H9 (cell line): ENCODE measurements around the gene MASP2. TPM values are rescaled to one million over a fixed set of nuclear protein-coding genes. Genes with fewer than 3 reads are reported as not detected.

ENCODE experiments used
- DNase-seq: peaks from one replicate; pipeline ENCODE4 v3.0.0-alpha.2; 2017
- H2AFZ ChIP-seq: one replicate; pipeline ENCODE4 v1.6.1; 2013; ENCODE audit warnings: mild to moderate bottlenecking, low read length, control low read depth, moderate library complexity
- H2AK5ac ChIP-seq: 2 replicates; pipeline ENCODE4 v1.6.1; 2013; ENCODE audit warnings: low read length, control low read depth, mixed read lengths; ENCODE audit not compliant: insufficient read length
- H2BK120ac ChIP-seq: one replicate; pipeline ENCODE4 v1.6.1; 2013; ENCODE audit warnings: low read depth, mild to moderate bottlenecking, low read length, control low read depth, inconsistent platforms; ENCODE audit not compliant: poor library complexity, severe bottlenecking
- H2BK12ac ChIP-seq: 2 replicates; pipeline ENCODE4 v1.6.1; 2013; ENCODE audit warnings: low read length, control low read depth, mixed read lengths, low read depth; ENCODE audit not compliant: insufficient read length
- H2BK15ac ChIP-seq: 2 replicates; pipeline ENCODE4 v1.6.1; 2013; ENCODE audit warnings: low read depth, low read length, control low read depth
- H2BK20ac ChIP-seq: one replicate; pipeline ENCODE4 v1.6.1; 2013; ENCODE audit warnings: low read depth, mild to moderate bottlenecking, low read length, control low read depth, inconsistent platforms; ENCODE audit not compliant: poor library complexity, severe bottlenecking
- H2BK5ac ChIP-seq: 2 replicates; pipeline ENCODE4 v1.6.1; 2013; ENCODE audit warnings: low read length, control low read depth, mixed read lengths; ENCODE audit not compliant: insufficient read length
- H3K14ac ChIP-seq: 2 replicates; pipeline ENCODE4 v1.6.1; 2013; ENCODE audit warnings: low read length, control low read depth; ENCODE audit not compliant: insufficient read depth
- H3K18ac ChIP-seq: 2 replicates; pipeline ENCODE4 v1.6.1; 2013; ENCODE audit warnings: low read depth, mild to moderate bottlenecking, mixed read lengths, low read length, control low read depth; ENCODE audit not compliant: insufficient read length
- H3K23ac ChIP-seq: 2 replicates; pipeline ENCODE4 v1.6.1; 2013; ENCODE audit warnings: low read length, control low read depth, mixed read lengths, low read depth; ENCODE audit not compliant: insufficient read length
- H3K23me2 ChIP-seq: 2 replicates; pipeline ENCODE4 v1.6.1; 2013; ENCODE audit warnings: low read depth, mild to moderate bottlenecking, mixed read lengths, low read length, control low read depth; ENCODE audit not compliant: insufficient read length, poor library complexity, severe bottlenecking
- H3K27ac ChIP-seq: 2 replicates; pipeline ENCODE4 v1.5.1; 2013; ENCODE audit warnings: low read length, control low read depth, mixed read lengths, low read depth; ENCODE audit not compliant: insufficient read length
- H3K27me3 ChIP-seq: 2 replicates; pipeline ENCODE4 v1.6.1; 2013; ENCODE audit warnings: low read length, control low read depth, inconsistent platforms; ENCODE audit not compliant: insufficient read depth
- H3K4ac ChIP-seq: 2 replicates; pipeline ENCODE4 v1.6.1; 2013; ENCODE audit warnings: low read depth, mild to moderate bottlenecking, control low read depth, inconsistent platforms, low read length, moderate library complexity
- H3K4me1 ChIP-seq: 2 replicates; pipeline ENCODE4 v1.6.1; 2013; ENCODE audit warnings: low read length, control low read depth, inconsistent platforms; ENCODE audit not compliant: insufficient read depth
- H3K4me2 ChIP-seq: 2 replicates; pipeline ENCODE4 v1.6.1; 2013; ENCODE audit warnings: low read length, control low read depth, mixed read lengths; ENCODE audit not compliant: insufficient read length, insufficient read depth
- H3K56ac ChIP-seq: 2 replicates; pipeline ENCODE4 v1.6.1; 2013; ENCODE audit warnings: low read depth, mild to moderate bottlenecking, mixed read lengths, low read length, control low read depth; ENCODE audit not compliant: insufficient read length
- H3K79me1 ChIP-seq: 2 replicates; pipeline ENCODE4 v1.6.1; 2013; ENCODE audit warnings: low read depth, mild to moderate bottlenecking, moderate library complexity, low read length, control low read depth, inconsistent platforms; ENCODE audit not compliant: insufficient read depth, poor library complexity, severe bottlenecking
- H3K79me2 ChIP-seq: 2 replicates; pipeline ENCODE4 v1.6.1; 2013; ENCODE audit warnings: low read length, control low read depth, inconsistent platforms; ENCODE audit not compliant: insufficient read depth
- H3K9ac ChIP-seq: 2 replicates; pipeline ENCODE4 v1.6.1; 2013; ENCODE audit warnings: low read length, control low read depth, mixed read lengths; ENCODE audit not compliant: insufficient read length; ENCODE audit errors: extremely low read depth
- H3K9me3 ChIP-seq: one replicate; pipeline ENCODE4 v1.6.1; 2013; ENCODE audit warnings: low read depth, low read length, inconsistent platforms; ENCODE audit not compliant: control insufficient read depth
- H3T11ph ChIP-seq: one replicate; pipeline ENCODE4 v1.6.1; 2013; ENCODE audit warnings: mild to moderate bottlenecking, low read length, control low read depth, inconsistent platforms
- H4K20me1 ChIP-seq: one replicate; pipeline ENCODE4 v1.6.1; 2013; ENCODE audit not compliant: control insufficient read depth, insufficient read length, insufficient read depth
- H4K5ac ChIP-seq: 2 replicates; pipeline ENCODE4 v1.6.1; 2013; ENCODE audit warnings: low read depth, mild to moderate bottlenecking, mixed read lengths, low read length, control low read depth; ENCODE audit not compliant: insufficient read length
- H4K8ac ChIP-seq: replicated peaks from 2 replicates; pipeline ENCODE4 v1.6.1; 2013; ENCODE audit warnings: low read length, control low read depth, mixed read lengths, low read depth; ENCODE audit not compliant: insufficient read length
- H4K91ac ChIP-seq: 2 replicates; pipeline ENCODE4 v1.6.1; 2013; ENCODE audit warnings: low read depth, mild to moderate bottlenecking, moderate library complexity, mixed read lengths, low read length, control low read depth; ENCODE audit not compliant: insufficient read length
- H3K27ac Mint-ChIP-seq, 3 experiments: 2 replicates in 2 of 3; 3 replicates in 1 of 3; pipeline ENCODE4 v1.8.0; 2020 to 2021; ENCODE audit warnings: mixed read lengths in 3 of 3, mild to moderate bottlenecking in 1 of 3, moderate library complexity in 1 of 3
- H3K27me3 Mint-ChIP-seq: 2 replicates; pipeline ENCODE4 v1.8.0; 2021; ENCODE audit warnings: low read depth, mild to moderate bottlenecking, moderate library complexity, mixed read lengths
- H3K36me3 Mint-ChIP-seq, 3 experiments: 2 replicates in 2 of 3; 3 replicates in 1 of 3; pipeline ENCODE4 v1.8.0; 2020 to 2021; ENCODE audit warnings: low read depth in 3 of 3, mixed read lengths in 3 of 3; ENCODE audit not compliant: insufficient read depth in 1 of 3
- H3K4me1 Mint-ChIP-seq, 2 experiments: 2 replicates each; pipeline ENCODE4 v1.8.0; 2020; ENCODE audit warnings: mixed read lengths in 2 of 2
- H3K4me3 Mint-ChIP-seq, 2 experiments: 2 replicates in 1 of 2; 3 replicates in 1 of 2; pipeline ENCODE4 v1.8.0; 2020 to 2021; ENCODE audit warnings: mild to moderate bottlenecking in 2 of 2, mixed read lengths in 2 of 2, moderate library complexity in 1 of 2
- H3K9me3 Mint-ChIP-seq, 2 experiments: 2 replicates in 1 of 2; 3 replicates in 1 of 2; pipeline ENCODE4 v1.8.0; 2020; ENCODE audit warnings: mild to moderate bottlenecking in 2 of 2, mixed read lengths in 2 of 2, moderate library complexity in 1 of 2
- CTCF ChIP-seq: fragments of 200-600 bp; sonication (generic); conservative IDR thresholded peaks from 3 replicates; pipeline ENCODE4 v1.8.0; 2021; ENCODE audit warnings: antibody characterized with exemption, mild to moderate bottlenecking
- WGBS: extraction: QIAGEN DNeasy Blood & Tissue Kit; methylation state at CpG from one replicate; pipeline ENCODE4 v1.1.7; 2013; ENCODE audit warnings: missing lambda C conversion rate, low lambda C conversion rate, mixed read lengths; ENCODE audit not compliant: insufficient read length; ENCODE audit errors: extremely low coverage; 5-methylcytosine and 5-hydroxymethylcytosine counted together
- total RNA-seq: library from RNA; stranded (reverse); gene quantifications from 2 replicates; pipeline ENCODE4 v1.2.1, GENCODE V29; 2021

Gene MASP2
- total RNA-seq, 1 experiment from 2014 or later = 0.46 TPM

GRCh38 chr1:11025618-11026017 is 21.4 kb downstream of the MASP2 start:
- no peak for DNase-seq
- Histone ChIP-seq H3K18ac (no peak overlapping the region), H3K9ac (no peak overlapping the region), H3T11ph (no peak overlapping the region), H3K23ac (no peak overlapping the region), H3K27ac (no peak overlapping the region), H2AK5ac (no peak overlapping the region), H3K4me1 (no peaks in the 10 kb centered on the region), H2AFZ (no peak overlapping the region), H2BK120ac (no peak overlapping the region), H4K91ac (no peak overlapping the region), H2BK15ac (no peak overlapping the region), H3K9me3 (no peaks in the 10 kb centered on the region), H3K23me2 (no peaks in the 10 kb centered on the region), H4K8ac (no peak overlapping the region), H2BK20ac (no peak overlapping the region), H2BK12ac (no peak overlapping the region), H2BK5ac (no peak overlapping the region), H3K56ac (no peak overlapping the region), H3K27me3 (no peaks in the 10 kb centered on the region), H3K4ac (no peak overlapping the region), H3K79me2 (no peaks in the 10 kb centered on the region), H3K79me1 (peaks cover 2% of the 10 kb centered on the region), H3K4me2 (no peak overlapping the region), H4K5ac (no peak overlapping the region), H4K20me1 (no peaks in the 10 kb centered on the region), H3K14ac (no peak overlapping the region)
- H3K27me3 Mint-ChIP-seq = no peaks in the 10 kb centered on the region
- no peak overlapping the region for H3K4me3 Mint-ChIP-seq
- peaks cover 33 to 81% (median 66%) of the 10 kb centered on the region in 3 experiments; a peak in 6 of 7 replicates for H3K36me3 Mint-ChIP-seq
- H3K4me1 Mint-ChIP-seq = peaks cover 5 to 27% of the 10 kb centered on the region in 2 experiments
- TF ChIP-seq CTCF = no peak
- WGBS = no CpG with 5 or more reads among the region's 1 CpG
- H3K9me3 Mint-ChIP-seq = no peaks in the 10 kb centered on the region
- peak overlapping the region in 1 of 3 experiments; percentile 52; a peak in 1 of 7 replicates for H3K27ac Mint-ChIP-seq
